Measurements from ENCODE around the gene PNKP. TPM values are rescaled to one million over a fixed set of nuclear protein-coding genes. Genes with fewer than 3 reads are reported as not detected.

The PNKP gene
- total RNA-seq, 4 donors from 2014 or later, result 33.9 to 69.7 (median 50.2) TPM

DNA sequence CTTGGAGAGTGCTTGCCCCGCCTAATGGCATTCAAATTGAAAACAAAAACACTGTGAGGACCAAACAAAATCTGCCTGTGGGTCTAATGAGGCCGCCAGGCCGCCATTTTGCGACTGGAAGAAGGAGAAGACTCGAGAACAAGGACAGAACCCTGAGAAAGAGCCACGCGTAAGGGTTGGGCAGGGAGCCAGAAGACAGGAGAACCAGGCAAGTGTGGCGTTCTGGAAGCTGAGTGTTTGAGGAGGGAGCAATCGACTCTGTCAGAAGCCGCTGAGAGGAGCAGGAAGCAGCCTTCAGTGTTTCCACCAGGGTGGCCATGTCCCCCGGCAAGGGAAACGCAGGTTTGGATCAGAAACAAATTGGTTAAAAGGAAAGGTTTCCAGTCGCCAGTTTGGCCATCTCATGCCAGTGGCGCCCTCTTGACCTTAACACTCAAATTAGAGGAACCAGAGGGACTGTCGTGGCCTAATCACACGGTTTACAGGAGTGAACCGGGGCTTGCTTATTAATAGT is 26.6 kb downstream of the PNKP start:
- no peak for ATAC-seq (ENCODE audit: low FRiP score)
- no peak for DNase-seq (ENCODE audit: low spot score)
- TF ChIP-seq, protein P1, sequence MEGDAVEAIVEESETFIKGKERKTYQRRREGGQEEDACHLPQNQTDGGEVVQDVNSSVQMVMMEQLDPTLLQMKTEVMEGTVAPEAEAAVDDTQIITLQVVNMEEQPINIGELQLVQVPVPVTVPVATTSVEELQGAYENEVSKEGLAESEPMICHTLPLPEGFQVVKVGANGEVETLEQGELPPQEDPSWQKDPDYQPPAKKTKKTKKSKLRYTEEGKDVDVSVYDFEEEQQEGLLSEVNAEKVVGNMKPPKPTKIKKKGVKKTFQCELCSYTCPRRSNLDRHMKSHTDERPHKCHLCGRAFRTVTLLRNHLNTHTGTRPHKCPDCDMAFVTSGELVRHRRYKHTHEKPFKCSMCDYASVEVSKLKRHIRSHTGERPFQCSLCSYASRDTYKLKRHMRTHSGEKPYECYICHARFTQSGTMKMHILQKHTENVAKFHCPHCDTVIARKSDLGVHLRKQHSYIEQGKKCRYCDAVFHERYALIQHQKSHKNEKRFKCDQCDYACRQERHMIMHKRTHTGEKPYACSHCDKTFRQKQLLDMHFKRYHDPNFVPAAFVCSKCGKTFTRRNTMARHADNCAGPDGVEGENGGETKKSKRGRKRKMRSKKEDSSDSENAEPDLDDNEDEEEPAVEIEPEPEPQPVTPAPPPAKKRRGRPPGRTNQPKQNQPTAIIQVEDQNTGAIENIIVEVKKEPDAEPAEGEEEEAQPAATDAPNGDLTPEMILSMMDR (IDR thresholded peaks at IDR 0.05), result no peak

DNA sequence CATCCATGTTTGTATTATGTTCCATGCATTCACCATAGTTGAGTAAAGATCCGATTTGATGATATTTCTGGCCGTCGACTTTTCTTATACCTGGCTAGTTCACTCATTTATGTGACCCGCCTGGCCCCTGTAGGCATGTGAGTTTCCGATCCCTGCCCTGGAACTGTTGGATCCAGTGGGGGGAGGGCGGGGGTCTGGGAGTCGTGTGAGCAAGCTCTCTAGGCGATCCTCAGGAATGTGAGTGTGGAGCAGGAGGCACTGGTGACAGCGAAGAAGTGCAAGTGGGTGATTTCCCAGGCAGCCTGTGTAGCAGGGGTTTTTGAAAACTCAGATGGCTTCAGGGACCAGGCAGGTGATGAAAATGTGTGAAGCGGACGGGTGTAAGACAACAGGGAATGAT is 27.1 kb downstream of the PNKP start:
- TF ChIP-seq, protein P1 (IDR thresholded peaks at IDR 0.05), result no peak
- ATAC-seq (ENCODE audit: low FRiP score), result no peak
- no peak for DNase-seq (ENCODE audit: low spot score)

DNA sequence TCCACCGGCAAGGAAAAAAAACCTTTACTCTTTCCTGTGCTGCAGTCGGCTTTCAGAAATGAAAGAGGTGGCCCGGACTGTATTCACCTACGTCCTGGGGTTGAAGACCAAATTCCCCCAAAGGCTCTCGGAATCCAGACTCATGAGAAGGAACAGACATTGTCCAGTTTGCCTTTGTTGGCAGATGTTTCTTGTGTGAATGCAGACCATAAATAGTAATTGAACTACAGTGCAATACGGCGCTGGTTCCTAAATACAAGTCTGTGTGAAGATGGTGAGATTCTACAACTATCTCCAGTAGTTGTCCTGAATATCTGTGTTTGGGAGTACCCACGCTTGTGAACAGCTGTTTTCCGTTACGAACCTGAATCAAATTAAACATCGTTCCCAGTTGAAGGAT is 27.7 kb downstream of the PNKP start:
- no peak for ATAC-seq (ENCODE audit: low FRiP score)
- TF ChIP-seq, protein P1 (IDR thresholded peaks at IDR 0.05), result no peak
- DNase-seq (ENCODE audit: low spot score), result no peak

DNA sequence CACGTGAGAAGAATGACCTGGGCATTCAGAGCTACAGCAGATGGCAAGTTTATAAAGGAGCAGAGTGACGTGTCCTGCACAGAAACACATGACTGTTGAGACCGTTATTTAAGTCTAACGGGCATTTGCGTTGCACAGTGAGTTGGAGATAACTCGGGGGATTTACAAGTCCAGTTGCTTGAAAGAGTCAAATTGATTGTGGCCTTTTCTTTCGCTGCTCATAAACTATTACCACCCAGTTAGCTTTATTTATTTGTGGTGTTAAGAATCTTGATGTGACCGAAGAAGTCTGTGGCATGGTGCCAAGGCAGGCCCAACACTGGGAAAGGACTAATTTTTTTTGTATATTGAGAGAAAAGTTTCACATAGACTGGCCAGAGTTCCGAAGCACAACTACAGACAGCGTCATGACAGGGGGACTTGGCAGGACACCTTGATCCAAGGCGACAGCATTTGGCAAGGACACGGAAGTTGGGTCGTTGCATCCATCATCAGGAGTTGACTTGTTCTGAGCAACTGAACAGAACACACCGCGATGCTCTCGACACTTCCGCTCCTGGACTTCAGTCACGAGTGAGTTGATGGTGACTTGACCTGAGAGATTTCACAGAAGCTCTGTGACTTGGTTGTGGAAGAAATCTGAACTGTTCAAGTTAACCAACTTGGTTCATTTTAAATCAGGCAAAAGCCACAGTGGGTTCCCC is 28.3 kb downstream of the PNKP start:
- no peak for ATAC-seq (ENCODE audit: low FRiP score)
- no peak for DNase-seq (ENCODE audit: low spot score)
- TF ChIP-seq, protein P1 (IDR thresholded peaks at IDR 0.05), result no peak

DNA sequence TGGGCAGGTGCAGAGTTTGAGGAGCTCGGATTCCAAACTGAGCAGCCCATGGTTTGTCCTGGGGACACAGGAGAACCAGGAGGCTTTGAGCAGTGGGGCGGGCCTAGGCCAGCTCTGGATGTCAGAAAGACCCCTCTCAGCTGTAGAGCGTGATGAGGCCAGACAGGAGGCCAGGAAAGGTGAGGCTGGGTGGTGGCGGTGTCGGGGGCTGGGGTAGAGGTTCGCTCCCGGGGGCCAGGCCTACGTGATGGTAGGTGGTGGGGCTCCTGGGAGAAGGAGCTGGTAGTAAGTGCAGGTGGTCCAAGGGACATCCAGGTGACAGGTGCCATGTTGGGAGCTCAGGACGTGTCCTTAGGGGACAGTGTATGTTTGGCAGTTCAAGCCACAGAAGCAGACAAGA is 30.0 kb downstream of the PNKP start:
- ATAC-seq (ENCODE audit: low FRiP score) (no peak), DNase-seq (ENCODE audit: low spot score) (no peak)
- TF ChIP-seq, protein P1 (IDR thresholded peaks at IDR 0.05), result no peak

DNA sequence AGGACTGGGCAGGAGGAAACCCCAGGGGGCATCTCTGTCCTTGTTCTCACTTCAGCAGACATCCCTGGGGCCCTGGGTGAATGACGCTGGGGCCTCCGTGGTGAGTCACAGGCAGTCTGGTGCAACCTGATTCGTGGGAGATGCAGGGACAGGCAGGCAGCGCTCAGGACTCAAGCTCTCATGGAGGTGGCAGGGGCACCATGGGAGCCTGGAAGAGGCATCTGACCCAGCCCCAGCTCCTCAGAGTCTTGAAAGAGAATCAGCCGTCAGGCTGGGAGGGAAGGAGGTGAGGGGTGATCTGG is 30.4 kb downstream of the PNKP start:
- DNase-seq (ENCODE audit: low spot score) (no peak), ATAC-seq (ENCODE audit: low FRiP score) (no peak)
- TF ChIP-seq, protein P1 (IDR thresholded peaks at IDR 0.05), result no peak
